GM21423 (cell line): ENCODE results near the gene ZNF697.
"Not testable (repeated sequence)": the region's sequence is repeated elsewhere in the genome, so short reads cannot be mapped to it uniquely, and the experiment has no call there.

ENCODE experiments used
- ATAC-seq: cut with Tn5 transposase; IDR thresholded peaks from one replicate; pipeline ENCODE4 v1.9.1; 2021; ENCODE audit warnings: mild to moderate bottlenecking, moderate library complexity; ENCODE audit not compliant: unreplicated experiment

Gene ZNF697

GRCh38 chr1:119632103-119632490 is 16.0 kb downstream of the ZNF697 start:
- no peak for ATAC-seq

GRCh38 chr1:119631433-119632102 is 16.5 kb downstream of the ZNF697 start:
- peak; percentile 44 for ATAC-seq

- no peak for ATAC-seq
Measured at GRCh38 chr1:119631086-119631432, 17.0 kb downstream of the ZNF697 start.

DNA sequence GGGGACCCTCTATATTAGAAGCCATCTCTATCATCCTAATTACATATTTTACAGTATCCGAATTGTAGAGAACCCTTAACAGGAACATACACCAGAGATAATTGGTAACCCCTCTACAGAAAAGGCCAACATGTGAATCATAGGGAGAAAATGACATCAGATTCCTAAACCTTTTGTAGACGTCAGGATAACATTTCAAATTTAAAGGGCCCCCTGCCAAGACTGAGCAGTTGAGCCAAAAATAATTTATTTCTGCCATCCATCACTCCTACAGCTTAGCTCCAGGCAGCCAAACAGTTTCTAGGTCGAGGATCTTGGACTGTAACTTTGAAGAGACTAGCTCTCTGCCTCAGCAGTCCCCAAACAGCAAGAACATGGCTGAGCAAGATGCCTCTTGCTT is 21.2 kb downstream of the ZNF697 start:
- ATAC-seq, result no peak

DNA sequence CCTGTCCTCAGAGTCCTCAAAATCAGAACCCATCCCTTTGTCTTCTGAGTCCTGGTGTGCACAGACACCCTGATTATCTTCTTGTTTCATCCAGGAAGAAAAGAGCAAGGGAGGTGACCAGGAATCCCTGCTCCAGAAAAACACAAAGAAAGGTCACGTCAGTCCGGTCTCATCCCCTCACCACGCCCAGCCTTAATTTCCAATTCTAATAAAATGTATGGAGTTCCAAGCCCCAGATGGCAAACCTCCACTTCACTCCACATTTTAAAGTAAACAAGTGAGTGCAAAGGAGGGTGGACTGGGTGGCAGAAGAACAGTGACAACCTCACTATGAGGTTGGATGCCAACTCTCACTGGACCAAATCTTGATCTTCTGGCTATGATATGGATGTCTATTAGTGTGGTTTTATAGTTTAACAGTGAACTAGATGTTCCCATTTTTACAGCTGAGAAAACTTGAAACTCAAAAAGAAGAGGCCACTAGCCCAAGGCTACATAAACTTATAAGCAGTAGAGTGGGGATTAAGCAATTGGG is 22.0 kb downstream of the ZNF697 start:
- ATAC-seq, result no peak

DNA sequence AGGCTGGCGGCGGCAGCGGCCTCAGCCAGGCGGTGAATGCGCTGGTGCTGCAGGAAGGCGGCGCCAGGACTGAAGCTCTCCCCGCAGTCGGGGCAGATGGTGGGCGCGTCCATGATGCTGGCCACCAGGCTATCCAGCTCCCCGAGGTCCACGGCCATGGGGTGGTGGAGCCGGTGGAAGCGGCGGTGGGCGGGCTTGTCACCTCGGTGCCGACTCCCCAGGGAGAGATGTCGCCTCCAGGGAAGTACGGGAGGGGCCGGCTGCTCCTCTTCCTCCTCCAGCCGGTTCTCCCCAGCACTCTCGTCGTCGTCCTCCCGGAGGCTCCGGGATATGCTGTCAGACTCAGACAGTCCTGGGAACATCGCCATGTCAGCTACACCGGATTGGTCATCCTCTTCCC is 24.4 kb downstream of the ZNF697 start:
- ATAC-seq, result no peak

- no peak for ATAC-seq
Measured at GRCh38 chr1:119623193-119623515, 24.9 kb downstream of the ZNF697 start.

GRCh38 chr1:119622311-119623192 is 25.5 kb downstream of the ZNF697 start:
- no peak for ATAC-seq

DNA sequence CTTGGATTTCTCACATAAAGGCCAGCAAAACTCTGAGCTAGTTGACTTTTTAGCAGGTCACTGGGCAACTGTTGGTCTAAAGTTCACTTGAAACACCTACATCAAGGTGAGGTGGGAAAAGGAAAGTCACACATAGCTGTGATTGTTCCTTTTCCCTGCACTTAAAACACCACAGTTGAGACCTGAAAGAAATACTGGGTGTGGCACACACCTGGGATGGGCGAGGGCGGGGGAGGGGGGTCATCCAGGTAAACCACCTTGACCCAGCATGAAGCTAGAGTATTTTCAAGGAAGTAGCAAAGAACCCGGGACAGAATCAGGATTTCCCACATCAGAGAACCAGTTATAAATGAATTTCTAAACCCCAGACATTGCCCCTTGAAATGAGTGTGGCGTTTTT is 26.4 kb downstream of the ZNF697 start:
- ATAC-seq, result no peak

- ATAC-seq, result no peak
Measured at GRCh38 chr1:119617751-119618691, 30.0 kb downstream of the ZNF697 start.

- not testable (repeated sequence) for ATAC-seq
Measured at GRCh38 chr1:119616748-119617147, 31.3 kb downstream of the ZNF697 start.

- ATAC-seq, result not testable (repeated sequence)
Measured at GRCh38 chr1:119615100-119615499, 33.0 kb downstream of the ZNF697 start.

DNA sequence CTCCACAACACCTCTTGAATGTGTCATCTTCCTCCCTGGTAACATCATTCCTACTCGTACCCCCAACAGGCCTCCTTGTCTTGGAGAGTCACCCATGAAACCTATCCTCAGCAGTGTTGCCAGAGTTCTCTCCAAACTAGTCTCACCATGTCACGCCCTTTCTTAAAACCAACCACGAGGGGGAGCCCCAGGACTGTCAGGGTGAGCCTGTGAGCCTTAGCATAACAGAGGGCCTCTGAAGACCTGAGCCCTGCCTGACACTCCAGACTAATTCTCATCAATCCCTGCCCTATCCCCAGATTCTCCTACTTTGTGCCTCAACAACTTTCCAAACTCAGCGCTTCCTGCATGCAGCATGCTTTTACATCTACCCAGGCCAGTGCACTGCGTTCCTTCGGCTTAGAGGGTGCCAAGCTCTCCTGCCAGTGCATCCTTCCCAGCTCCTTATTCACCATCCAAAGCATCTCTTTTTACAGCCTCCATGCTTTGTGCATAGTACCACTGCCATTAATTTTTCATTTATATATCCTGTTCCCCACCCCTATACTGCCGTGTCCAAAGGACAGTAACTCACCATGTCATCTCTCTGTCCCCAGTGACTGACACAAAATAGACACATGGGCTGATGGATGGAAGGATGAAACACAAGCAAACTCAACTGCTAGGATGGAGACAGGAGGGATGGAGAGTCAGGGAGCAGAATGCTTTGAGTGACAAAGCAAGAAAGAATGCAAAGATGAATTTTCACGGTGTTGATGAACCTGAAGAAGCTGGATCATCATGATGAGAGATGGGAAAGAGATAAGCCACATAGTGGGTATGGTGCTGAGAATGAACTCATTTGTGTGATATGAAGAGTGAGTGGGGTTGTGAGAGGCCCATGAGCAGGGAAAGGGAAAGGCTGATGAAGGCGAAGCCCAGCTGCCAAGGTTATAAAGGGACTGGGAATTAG is 34.0 kb downstream of the ZNF697 start:
- ATAC-seq, result peak; percentile 70

- no peak for ATAC-seq
Measured at GRCh38 chr1:119611701-119612113, 36.4 kb downstream of the ZNF697 start.

DNA sequence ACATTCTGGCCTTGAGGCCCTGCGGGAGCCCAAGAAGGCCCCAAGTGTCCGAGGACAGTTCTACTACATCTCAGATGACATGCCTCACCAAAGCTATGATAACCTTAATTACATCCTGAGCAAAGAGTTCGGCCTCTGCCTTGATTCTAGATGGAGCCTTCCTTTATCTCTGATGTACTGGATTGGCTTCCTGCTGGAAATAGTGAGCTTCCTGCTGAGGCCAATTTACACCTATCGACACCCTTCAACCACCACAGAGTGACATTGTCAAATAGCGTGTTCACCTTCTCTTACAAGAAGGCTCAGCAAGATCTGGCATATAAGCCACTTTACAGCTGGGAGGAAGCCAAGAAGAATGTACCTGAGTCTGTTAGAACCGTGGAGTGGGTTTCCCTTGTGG is 39.2 kb downstream of the ZNF697 start:
- ATAC-seq, result not testable (repeated sequence)

DNA sequence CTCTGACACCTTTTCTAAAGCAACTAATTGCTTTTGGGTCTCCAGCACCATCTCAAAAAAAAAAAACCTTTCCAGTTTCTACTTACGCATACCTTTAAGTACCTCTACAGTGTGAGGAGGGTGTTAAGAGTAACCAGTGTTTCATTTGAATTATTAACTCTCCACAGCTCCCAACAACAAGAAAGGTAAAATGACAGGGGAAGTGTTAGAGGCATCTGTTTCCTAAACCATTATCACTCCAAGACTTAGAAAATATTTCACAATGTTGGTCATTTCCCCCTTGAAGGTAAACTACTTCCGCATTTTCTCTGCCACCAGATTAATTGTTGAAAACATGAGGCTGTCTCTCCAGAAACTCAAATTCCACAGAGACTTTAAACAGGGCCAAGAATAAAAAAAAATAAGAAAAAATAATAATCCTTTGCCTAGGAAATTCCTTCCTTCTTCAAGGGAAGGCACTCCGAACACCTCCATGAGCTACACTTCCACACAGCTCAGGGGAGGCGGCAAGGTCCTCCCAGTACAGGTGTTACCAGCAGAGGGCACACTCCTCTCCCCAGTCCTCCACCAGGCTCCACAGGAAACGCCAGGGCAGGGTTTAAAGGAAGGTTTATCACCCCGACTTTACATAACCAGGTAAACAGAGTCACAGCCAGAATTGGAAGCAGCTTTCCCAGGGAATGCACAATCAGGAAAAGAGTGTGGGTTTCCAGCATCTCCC is 40.8 kb downstream of the ZNF697 start:
- not testable (repeated sequence) for ATAC-seq

GRCh38 chr1:119606394-119606793 is 41.7 kb downstream of the ZNF697 start:
- no peak for ATAC-seq

GRCh38 chr1:119605686-119606085 is 42.4 kb downstream of the ZNF697 start:
- ATAC-seq, result no peak

DNA sequence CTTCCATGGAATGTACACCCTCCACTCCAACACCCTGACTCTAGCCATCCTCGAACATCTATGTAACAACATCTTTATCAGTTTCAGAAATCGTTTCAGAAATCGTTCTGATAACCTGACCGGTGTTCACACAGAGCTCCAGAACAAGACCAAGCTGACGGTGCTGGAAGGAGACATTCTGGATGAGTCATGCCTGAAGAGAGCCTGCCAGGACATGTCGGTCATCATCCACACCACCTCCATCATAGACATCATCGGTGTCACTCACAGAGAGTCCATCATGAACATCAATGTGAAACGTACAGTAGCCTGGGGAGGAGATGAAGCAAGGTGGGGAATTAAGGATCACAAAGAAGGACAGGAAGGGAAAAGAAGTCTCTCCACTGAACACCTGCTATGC is 43.0 kb downstream of the ZNF697 start:
- ATAC-seq, result not testable (repeated sequence)
